Posterior vena cava (tissue), 2 donors: ENCODE measurements around the gene ADAR. TPM values are rescaled to one million over a fixed set of nuclear protein-coding genes. Genes with fewer than 3 reads are reported as not detected.

Source experiments
- DNase-seq: peaks from one replicate; pipeline ENCODE4 v3.0.0-alpha.2; 2020; ENCODE audit warnings: low spot score
- intact Hi-C, 2 donors: fragments of 100-400 bp; cut with DNase I; formaldehyde crosslinking; loops; one replicate each; pipeline versions ENCODE4 v1.14.1 to v1.14.2; 2022 to 2023
- total RNA-seq, 2 donors: library from RNA; stranded (reverse); fragmentation: NEBNext Ultra II Directional; extraction: Animal tissue kit (Norgen Biotek cat#: 25700); gene quantifications; one replicate each; pipeline ENCODE4 v1.2.1, GENCODE V29; 2021
- donor health status: DM: yes; HTN: yes; CAD: no.
- donor health status: DM: yes; HTN: yes; CAD: no.

ADAR gene
- total RNA-seq, 2 donors from 2014 or later: 104 to 106 TPM

- no peak for DNase-seq
Observed at GRCh38 chr1:154621875-154622274, 13.9 kb upstream of the ADAR start.

GRCh38 chr1:154620751-154621150 lies 12.8 kb upstream of the ADAR start:
- intact Hi-C loops: no loop called here

More at GRCh38 chr1:154621875-154622274, 13.9 kb upstream of the ADAR start:
- intact Hi-C loops: no loop called here

DNA sequence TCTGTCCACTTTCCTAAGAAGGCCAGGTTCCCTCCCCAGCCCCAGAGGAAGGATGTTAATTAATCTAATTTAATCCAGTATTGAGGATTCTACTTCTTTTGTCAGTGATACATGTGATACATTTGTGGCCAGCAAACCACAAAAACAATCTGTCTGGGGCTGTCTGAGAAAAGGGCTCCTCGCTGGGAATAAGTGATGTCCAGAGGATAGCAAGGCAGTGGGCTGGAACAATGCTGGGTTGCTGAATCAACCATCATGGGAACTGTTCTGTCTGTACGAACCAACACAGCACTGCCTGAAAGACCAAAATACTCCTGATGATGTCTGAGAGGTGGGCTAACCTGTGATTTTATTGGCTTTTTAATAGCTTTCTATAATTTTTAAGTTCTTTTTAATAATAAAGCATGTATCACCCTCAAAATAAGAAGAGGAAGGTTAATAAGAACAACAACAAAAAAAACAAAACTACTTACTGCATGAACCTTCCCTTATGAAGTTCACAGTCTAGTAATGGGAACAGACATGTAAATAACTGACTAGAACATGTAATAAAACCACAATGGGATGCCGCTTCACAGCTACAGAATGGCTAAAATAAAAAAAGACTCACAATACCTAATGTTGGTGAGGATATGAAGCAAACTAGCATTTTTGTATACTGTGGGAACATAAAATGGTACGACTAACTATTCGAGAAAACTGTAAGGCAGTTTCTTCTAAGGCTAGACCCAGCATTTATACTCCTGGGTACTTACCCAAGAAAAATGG lies 11.4 kb upstream of the ADAR start:
- intact Hi-C loops: no loop called here

More at GRCh38 chr1:154620751-154621150, 12.8 kb upstream of the ADAR start:
- no peak for DNase-seq

DNA sequence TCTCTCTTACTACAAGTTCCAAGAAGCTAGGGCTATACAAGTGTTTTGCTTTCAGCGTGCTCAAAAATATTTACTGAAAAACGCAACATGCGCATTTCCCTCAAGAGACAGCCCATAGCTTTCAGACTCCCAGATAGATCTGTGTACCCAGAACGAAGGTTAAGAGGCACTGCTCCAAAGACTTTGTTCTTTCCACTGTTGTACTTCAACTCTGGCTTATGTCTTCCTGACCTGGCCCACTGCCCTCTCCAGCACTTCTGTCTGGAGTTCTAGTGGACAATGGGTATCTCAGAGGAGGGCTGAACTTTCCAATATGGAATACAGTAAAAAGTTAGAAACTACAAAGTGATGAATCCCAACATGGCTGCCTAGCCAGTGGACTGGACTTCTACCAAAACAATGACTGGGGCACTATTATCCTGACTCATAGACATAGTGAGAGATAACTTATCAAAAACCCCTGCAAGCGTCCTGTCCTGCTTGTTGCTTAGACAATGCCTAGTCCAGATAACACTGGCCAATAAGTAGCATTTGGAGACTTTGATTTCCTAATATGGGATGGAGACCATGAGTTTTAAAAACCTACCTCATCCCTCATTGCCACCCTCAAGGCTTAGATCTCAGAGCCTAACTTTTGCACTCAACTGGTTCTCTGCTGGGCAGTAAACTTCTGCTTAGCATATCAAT lies 8.8 kb upstream of the ADAR start:
- no peak for DNase-seq
- intact Hi-C loops: no loop called here

More for the DNA sequence above, 11.4 kb upstream of the ADAR start:
- no peak for DNase-seq

DNA sequence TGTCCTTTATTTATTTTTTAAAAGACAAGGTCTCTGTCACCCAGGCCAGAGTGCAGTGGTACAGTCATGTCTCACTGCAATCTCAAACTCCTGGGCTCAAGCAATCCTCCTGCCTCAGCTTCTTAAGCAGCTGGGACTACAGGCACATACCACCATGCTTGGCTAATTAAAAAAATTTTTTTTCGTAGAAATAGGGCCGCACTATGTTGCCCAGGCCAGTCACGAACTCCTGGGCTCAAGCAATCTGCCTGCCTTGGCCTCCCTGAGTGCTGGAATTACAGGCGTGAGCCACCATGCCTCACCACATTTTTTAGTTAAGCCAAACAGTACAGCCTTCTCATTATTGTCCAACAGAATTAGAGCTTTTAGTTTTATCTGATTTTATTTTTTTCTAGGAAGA lies 7.4 kb upstream of the ADAR start:
- no peak for DNase-seq
- intact Hi-C loops: no loop called here

DNA sequence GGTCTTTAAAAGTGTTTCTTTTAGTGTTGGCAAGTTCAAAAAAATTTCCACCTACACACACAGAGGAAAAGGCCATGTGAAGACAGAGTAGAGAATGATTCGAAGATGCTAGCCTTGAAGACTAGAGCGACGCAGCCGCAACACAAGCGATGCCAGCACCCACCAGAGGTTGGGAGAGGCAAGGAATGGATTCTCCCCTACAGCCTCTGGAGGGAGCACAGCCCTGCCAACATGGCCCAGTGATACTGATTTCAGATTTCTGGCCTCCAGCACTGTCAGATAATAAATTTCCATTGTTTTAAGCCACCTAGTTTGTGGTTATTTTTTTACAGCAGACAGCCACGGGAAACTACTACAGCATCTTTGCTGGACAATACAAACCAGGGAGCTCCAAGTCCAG lies 6.9 kb upstream of the ADAR start:
- intact Hi-C loops: no loop called here
- no peak for DNase-seq

DNA sequence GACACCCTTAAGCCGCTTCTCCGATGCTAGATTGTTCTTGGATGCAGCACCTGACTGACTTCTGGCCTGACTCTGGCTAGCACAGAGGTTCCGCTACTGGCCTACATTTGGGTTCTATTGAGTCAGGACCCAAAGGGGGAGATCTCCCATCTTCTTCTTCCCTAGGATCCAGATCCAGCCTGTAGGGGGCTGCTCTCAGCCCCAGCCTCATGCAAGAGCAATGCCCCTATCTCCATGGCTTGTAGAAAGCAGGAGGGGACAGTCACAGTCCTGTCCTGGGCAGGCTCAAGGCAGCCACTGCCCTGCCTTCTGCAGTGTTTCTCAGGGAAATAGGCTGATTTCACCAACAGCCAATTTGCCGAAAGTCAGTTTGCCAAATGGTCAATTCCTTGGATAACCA lies 6.3 kb upstream of the ADAR start:
- DNase-seq: no peak
- intact Hi-C loops: no loop called here

DNA sequence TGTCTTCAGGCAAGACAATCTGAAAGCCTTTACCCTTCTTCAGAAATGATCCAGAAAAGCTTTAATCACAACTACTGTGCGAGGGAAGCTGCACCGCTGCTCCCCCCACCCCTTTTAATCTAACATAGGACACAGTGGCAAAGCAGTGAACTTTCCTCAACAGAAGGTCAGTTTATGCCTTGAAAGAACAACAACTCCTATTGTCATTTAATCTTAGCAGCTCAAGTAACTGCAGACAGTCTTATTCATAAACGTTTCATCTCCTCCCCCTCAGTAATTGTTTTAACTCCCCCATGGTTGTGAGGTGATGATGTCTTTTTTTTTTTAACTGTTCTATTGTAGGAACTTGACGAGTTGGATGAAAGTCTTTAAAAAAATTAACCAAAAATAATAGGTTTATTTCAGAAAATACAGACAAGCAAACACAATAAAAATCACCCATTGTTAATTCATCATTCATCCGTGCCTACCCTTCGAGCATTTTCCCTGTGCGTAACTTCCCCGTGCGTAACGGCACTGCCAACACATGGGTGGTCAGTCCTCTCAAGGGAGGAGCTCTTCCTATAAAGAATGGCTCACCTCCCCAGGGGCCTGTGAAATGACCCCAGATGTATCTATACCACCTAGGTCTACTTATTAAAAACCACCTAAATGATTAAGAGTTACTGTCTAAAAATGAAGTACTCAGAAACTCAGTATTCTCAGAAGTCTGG lies 3.3 kb upstream of the ADAR start:
- no peak for DNase-seq
- intact Hi-C loops: no loop called here

- intact Hi-C loops: no loop called here
- DNase-seq: no peak
Observed at GRCh38 chr1:154609398-154610380, 1.7 kb upstream of the ADAR start.

DNA sequence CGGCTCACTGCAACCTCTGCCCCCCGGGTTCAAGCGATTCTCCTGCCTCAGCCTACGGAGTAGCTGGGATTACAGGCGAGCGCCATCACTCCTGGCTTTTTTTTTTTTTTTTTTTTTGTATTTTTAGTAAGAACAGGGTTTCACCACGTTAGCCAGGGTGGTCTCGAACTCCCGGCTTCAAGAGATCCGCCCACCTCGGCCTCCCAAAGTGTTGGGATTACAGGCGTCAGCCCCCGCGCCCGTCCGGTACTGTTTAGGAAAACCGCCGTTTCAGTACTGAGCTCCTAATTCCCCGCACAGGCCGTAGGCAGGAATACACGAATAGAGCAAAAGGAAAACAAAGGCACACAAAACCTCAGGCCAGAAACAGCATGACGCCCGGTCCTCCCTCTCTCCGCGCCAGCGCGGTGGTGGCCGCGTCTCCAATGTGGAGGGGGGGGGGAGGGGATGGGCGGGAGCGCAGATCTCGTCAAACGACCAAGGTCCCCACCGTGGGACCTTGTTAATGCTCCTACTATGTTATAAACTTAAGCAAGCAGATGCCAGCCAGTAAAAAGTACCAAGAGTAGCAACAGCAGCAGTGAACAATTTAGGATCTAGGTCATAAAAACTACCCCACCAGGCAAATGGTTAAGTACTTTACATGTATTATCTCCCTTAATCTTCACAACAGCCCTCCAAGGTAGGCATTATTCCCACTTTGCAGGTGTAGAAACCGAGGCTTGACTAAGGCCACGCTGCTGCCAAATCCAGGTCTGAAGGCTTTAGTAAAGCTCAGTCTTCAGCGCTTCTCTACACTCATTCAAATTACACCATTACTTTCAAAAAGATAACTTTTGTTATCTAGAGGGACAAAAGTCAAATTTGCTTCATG lies 648 bp upstream of the ADAR start:
- peak; percentile 85 for DNase-seq
- intact Hi-C loops: no loop called here

GRCh38 chr1:154607106-154607608 lies 829 bp downstream of the ADAR start:
- no peak for DNase-seq

DNA sequence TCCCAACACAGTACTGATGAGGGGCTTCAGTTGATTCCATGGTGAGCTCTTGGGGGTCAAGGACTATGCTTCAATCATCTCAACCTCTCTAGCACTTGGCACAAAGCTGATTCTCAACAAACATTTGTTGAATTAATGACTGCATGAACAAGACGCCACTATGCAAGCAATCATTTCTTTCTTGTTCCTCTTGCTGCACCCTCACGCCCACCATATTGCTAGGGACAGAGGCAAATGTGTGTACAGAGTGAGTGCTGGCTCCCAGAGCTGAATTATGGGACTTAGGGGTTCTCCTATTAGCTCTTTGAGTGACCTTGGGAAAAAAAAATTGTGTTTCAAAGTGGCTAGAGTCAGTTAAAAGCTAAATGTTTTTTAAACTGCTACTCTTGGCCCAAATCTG lies 2.5 kb downstream of the ADAR start:
- DNase-seq: no peak
- intact Hi-C loops: no loop called here

More at GRCh38 chr1:154607106-154607608, 829 bp downstream of the ADAR start:
- intact Hi-C loops: no loop called here

- intact Hi-C loops: no loop called here
Observed at GRCh38 chr1:154603317-154603716, 4.7 kb downstream of the ADAR start.

GRCh38 chr1:154599658-154600057 lies 8.3 kb downstream of the ADAR start:
- DNase-seq: no peak
- intact Hi-C loops: no loop called here

More at GRCh38 chr1:154603317-154603716, 4.7 kb downstream of the ADAR start:
- no peak for DNase-seq

- DNase-seq: no peak
- intact Hi-C loops: no loop called here
Observed at GRCh38 chr1:154598871-154599635, 8.9 kb downstream of the ADAR start.

DNA sequence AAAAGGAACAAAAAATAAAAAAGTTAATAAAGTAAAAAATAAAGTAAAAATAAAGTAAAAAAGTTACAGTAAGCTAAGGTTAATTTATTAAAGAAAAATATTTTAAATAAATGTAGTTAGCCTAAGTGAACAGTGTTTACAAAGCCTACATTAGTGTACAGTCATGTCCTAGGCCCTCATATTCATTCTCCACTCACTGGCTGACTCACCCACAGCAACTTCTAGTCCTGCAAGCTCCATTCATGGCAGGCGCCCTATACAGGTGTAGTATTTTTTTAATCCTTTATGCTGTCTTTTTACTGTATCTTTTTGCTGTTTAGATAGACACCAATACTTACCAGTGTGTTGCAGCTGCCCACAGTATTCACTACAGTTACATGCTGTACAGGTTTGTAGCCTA lies 12.4 kb downstream of the ADAR start:
- no peak for DNase-seq
- intact Hi-C loops: no loop called here

- no peak for DNase-seq
- intact Hi-C loops: no loop called here
Observed at GRCh38 chr1:154594811-154595210, 13.2 kb downstream of the ADAR start.
